PC-3 (cell line): Measurements from ENCODE around the gene CILP. TPM values are rescaled to one million over a fixed set of nuclear protein-coding genes. Genes with fewer than 3 reads are reported as not detected.

Source experiments
- ATAC-seq: fragments of 200-7000 bp; cut with Tn5 transposase; 2 replicates; pipeline ENCODE4 v1.9.1; 2020; ENCODE audit warnings: mild to moderate bottlenecking, moderate library complexity
- BruUV-seq: library from RNA; stranded (reverse); fragments of 400-500 nt; replicated peaks from 2 replicates; lab custom pipeline; 2021; lab: Mats Ljungman, UMichigan
- CTCF ChIA-PET: fragments of 300-600 bp; sonication (Branson Sonifier 250); formaldehyde crosslinking; loops from one replicate; lab custom pipeline; 2022; ENCODE audit warnings: antibody characterized with exemption; lab: Charles Lee
- POLR2A ChIA-PET: fragments of 300-600 bp; sonication (Branson Sonifier 250); formaldehyde crosslinking; loops from one replicate; lab custom pipeline; 2022; ENCODE audit warnings: antibody characterized with exemption; ENCODE audit not compliant: unreplicated experiment; lab: Charles Lee
- DNase-seq: peaks from one replicate; pipeline ENCODE4 v3.0.0-alpha.2; 2015
- H2AFZ ChIP-seq: fragments of 300-600 bp; sonication (generic); 2 replicates; pipeline ENCODE4 v1.6.0; 2016; ENCODE audit warnings: antibody characterized with exemption, low read length
- H3F3A ChIP-seq: fragments of 300-600 bp; sonication (generic); one replicate; pipeline ENCODE4 v1.6.0; 2017; ENCODE audit warnings: antibody characterized with exemption, low read length, control low read depth, mild to moderate bottlenecking; ENCODE audit not compliant: unreplicated experiment
- H3K27ac ChIP-seq: fragments of 300-600 bp; sonication (generic); 2 replicates; pipeline ENCODE4 v1.5.1; 2016; ENCODE audit warnings: mild to moderate bottlenecking, low read length
- H3K27me3 ChIP-seq: fragments of 300-600 bp; sonication (generic); 2 replicates; pipeline ENCODE4 v1.6.1; 2016; ENCODE audit warnings: low read length, mixed read lengths
- H3K36me3 ChIP-seq: fragments of 300-600 bp; sonication (generic); 2 replicates; pipeline ENCODE4 v1.6.1; 2016; ENCODE audit warnings: low read depth, mixed run types, low read length, mixed read lengths
- H3K4me1 ChIP-seq: fragments of 300-600 bp; sonication (generic); 2 replicates; pipeline ENCODE4 v1.5.1; 2016; ENCODE audit warnings: low read length; ENCODE audit not compliant: insufficient read depth
- H3K4me2 ChIP-seq: fragments of 300-600 bp; sonication (generic); 2 replicates; pipeline ENCODE4 v1.6.0; 2016; ENCODE audit warnings: low read length
- H3K4me3 ChIP-seq: fragments of 300-600 bp; sonication (generic); 2 replicates; pipeline ENCODE4 v1.5.1; 2016; ENCODE audit warnings: mild to moderate bottlenecking, low read length, mixed read lengths
- H3K79me2 ChIP-seq: fragments of 300-600 bp; sonication (generic); 2 replicates; pipeline ENCODE4 v1.6.1; 2017; ENCODE audit warnings: low read length, mixed read lengths
- H3K9ac ChIP-seq: fragments of 300-600 bp; sonication (generic); 2 replicates; pipeline ENCODE4 v1.6.0; 2016; ENCODE audit warnings: mild to moderate bottlenecking, low read length
- H3K9me2 ChIP-seq: fragments of 300-600 bp; sonication (generic); replicated peaks from 2 replicates; pipeline ENCODE4 v1.6.1; 2016; ENCODE audit warnings: mixed run types, low read length, mixed read lengths
- H3K9me3 ChIP-seq: fragments of 300-600 bp; sonication (generic); 2 replicates; pipeline ENCODE4 v1.6.1; 2016; ENCODE audit warnings: low read length, mixed read lengths
- H4K20me1 ChIP-seq: fragments of 300-600 bp; sonication (generic); 2 replicates; pipeline ENCODE4 v1.6.1; 2016; ENCODE audit warnings: low read length, mixed read lengths
- CTCF ChIP-seq: fragments of 300-600 bp; sonication (generic); conservative IDR thresholded peaks from 2 replicates; pipeline ENCODE4 v1.5.1; 2017; ENCODE audit warnings: antibody characterized with exemption, low read depth, mild to moderate bottlenecking, low read length
- EZH2 ChIP-seq: fragments of 300-600 bp; sonication (generic); IDR thresholded peaks from one replicate; pipeline ENCODE4 v1.6.1; 2017; ENCODE audit warnings: antibody characterized with exemption, mild to moderate bottlenecking, low read length; ENCODE audit not compliant: unreplicated experiment
- EZH2phosphoT487 ChIP-seq: fragments of 300-600 bp; sonication (generic); IDR thresholded peaks from 2 replicates; pipeline ENCODE4 v1.6.1; 2018; ENCODE audit warnings: mild to moderate bottlenecking, antibody characterized with exemption, low read length, borderline replicate concordance
- intact Hi-C: fragments of 100-400 bp; cut with micrococcal nuclease; formaldehyde crosslinking; loops from 2 replicates; pipeline ENCODE4 v1.9.0; 2023
- total RNA-seq: library from RNA; depleted of rRNA; stranded (reverse); fragments of >200 nt; gene quantifications from 2 replicates; pipeline ENCODE4 v1.2.3, GENCODE V29; 2014

CILP gene
- total RNA-seq, 1 experiment from 2014 or later: not detected

DNA sequence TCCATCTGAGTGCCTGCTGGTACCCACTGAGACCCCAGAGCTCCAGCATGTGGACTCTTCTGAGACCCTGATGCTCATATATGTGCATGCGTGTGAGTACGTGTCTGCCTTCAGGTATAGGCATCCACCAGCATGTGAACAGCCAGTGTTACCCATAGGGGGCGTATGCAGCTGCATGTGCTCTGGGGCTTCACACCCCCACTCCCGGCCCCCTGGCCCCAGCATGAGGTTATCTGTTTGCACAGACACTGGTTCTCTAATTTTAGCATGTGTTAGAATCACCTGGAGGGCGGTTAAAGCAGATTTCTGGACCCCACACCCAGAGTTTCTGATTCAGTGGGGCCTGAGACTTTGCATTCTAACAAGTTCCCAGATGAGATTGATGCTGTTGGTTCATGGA is 824 bp upstream of the CILP start:
- peak; percentile 55; the same call in 1 of the 2 replicates for TF ChIP-seq CTCF
- TF ChIP-seq EZH2: no peak
- Histone ChIP-seq H4K20me1 (no peaks in the 10 kb centered on the region), H3K27me3 (no peaks in the 10 kb centered on the region), H3K79me2 (no peaks in the 10 kb centered on the region), H3K36me3 (no peaks in the 10 kb centered on the region), H3K9ac (no peak overlapping the region), H2AFZ (no peak overlapping the region), H3K9me2 (no peaks in the 10 kb centered on the region), H3K27ac (no peak overlapping the region), H3K9me3 (no peaks in the 10 kb centered on the region), H3K4me1 (no peaks in the 10 kb centered on the region), H3K4me2 (no peak overlapping the region), H3F3A (no peaks in the 10 kb centered on the region), H3K4me3 (no peak overlapping the region)
- CTCF ChIA-PET: no interaction called here
- intact Hi-C loops: no loop called here
- POLR2A ChIA-PET: no interaction called here
- DNase-seq (no peak), ATAC-seq (no peak)
- no TSS peak for BruUV-seq

- Histone ChIP-seq H3K36me3 (no peaks in the 10 kb centered on the region), H3K9ac (no peak overlapping the region), H3K4me2 (no peak overlapping the region), H3F3A (no peaks in the 10 kb centered on the region), H3K27me3 (no peaks in the 10 kb centered on the region), H3K27ac (no peak overlapping the region), H3K4me1 (no peaks in the 10 kb centered on the region), H3K9me2 (no peaks in the 10 kb centered on the region), H2AFZ (no peak overlapping the region), H3K79me2 (no peaks in the 10 kb centered on the region), H3K9me3 (no peaks in the 10 kb centered on the region), H3K4me3 (no peak overlapping the region), H4K20me1 (no peaks in the 10 kb centered on the region)
- ATAC-seq (no peak), DNase-seq (no peak)
- BruUV-seq: no TSS peak
- no peak for TF ChIP-seq EZH2
- TF ChIP-seq EZH2phosphoT487: no peak
- TF ChIP-seq CTCF: no peak
- ChIA-PET POLR2A (no interaction called here), CTCF (no interaction called here)
- intact Hi-C loops: no loop called here
Observed at GRCh38 chr15:65211482-65211982, 259 bp upstream of the CILP start.

DNA sequence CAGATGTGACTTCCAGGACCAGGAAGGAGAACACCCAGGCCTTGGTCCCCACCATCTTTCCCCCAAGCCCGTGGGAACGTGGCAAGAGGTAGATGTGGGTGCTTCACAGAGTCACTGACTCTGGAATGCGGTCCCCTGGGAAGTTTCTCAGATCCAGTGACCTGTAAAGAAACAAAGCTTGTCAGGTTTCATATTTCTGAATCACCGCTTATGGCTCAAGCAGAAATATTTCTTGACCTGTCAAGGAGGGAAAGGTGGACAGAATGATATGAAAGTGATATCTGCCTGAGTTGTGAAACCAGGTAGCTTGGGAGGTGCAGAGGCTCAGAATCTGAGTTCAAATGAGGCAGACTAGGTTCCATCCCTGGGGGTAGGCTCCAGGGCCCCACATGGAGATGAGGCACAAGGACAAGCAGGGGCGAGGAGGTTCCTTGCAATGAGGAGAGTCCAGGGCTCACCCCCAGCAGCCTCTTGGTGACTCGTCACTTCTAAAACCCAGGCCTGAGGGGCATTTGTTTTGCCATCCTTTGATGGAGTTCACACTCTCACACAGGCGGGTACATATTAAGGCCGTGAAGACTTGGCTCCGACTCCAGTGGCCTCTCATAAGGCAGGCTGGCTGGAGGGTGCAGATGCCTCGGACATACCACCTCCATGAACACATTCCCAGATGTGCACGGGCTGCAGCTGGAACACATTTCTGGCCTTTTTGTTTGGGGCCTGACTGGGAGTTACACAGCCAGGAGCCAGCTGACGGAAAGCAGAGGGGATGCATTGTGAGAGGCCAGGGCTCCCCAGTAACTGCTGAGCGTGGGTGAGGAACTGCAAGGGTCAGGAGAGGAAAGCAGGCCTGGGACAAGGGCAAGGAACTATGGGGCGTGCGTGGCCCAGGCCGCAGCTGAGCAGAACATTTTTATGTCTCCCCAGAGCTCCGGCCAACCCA is 1.3 kb downstream of the CILP start:
- Histone ChIP-seq H3K27ac (no peak overlapping the region), H3K27me3 (no peaks in the 10 kb centered on the region), H3K36me3 (no peaks in the 10 kb centered on the region), H3K4me3 (no peak overlapping the region), H3K9me2 (no peaks in the 10 kb centered on the region), H3K4me2 (no peak overlapping the region), H3K79me2 (no peaks in the 10 kb centered on the region), H3K9ac (no peak overlapping the region), H2AFZ (no peak overlapping the region), H3F3A (no peaks in the 10 kb centered on the region), H3K4me1 (no peaks in the 10 kb centered on the region), H3K9me3 (no peaks in the 10 kb centered on the region), H4K20me1 (no peaks in the 10 kb centered on the region)
- TF ChIP-seq EZH2phosphoT487 (no peak), CTCF (no peak), EZH2 (no peak)
- BruUV-seq: no TSS peak
- CTCF ChIA-PET: no interaction called here
- no peak for DNase-seq
- no peak for ATAC-seq
- POLR2A ChIA-PET: no interaction called here
- intact Hi-C loops: no loop called here
